ENCODE results near the gene HACD1.

- no peak for TF ChIP-seq ZXDB (tag by site-specific recombination; IDR thresholded peaks at IDR 0.05)
- TF ChIP-seq, protein P1, sequence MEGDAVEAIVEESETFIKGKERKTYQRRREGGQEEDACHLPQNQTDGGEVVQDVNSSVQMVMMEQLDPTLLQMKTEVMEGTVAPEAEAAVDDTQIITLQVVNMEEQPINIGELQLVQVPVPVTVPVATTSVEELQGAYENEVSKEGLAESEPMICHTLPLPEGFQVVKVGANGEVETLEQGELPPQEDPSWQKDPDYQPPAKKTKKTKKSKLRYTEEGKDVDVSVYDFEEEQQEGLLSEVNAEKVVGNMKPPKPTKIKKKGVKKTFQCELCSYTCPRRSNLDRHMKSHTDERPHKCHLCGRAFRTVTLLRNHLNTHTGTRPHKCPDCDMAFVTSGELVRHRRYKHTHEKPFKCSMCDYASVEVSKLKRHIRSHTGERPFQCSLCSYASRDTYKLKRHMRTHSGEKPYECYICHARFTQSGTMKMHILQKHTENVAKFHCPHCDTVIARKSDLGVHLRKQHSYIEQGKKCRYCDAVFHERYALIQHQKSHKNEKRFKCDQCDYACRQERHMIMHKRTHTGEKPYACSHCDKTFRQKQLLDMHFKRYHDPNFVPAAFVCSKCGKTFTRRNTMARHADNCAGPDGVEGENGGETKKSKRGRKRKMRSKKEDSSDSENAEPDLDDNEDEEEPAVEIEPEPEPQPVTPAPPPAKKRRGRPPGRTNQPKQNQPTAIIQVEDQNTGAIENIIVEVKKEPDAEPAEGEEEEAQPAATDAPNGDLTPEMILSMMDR (tag by site-specific recombination; IDR thresholded peaks at IDR 0.05), result no peak
Observed at GRCh38 chr10:17643339-17643754, 26.2 kb upstream of the HACD1 start.
